Osteoblast (primary cell): ENCODE measurements around the gene PRSS8. TPM values are rescaled to one million over a fixed set of nuclear protein-coding genes. Genes with fewer than 3 reads are reported as not detected.

Experiments
- DNase-seq: peaks from one replicate; pipeline ENCODE4 v3.0.0; 2011; ENCODE audit warnings: low spot score, mixed read lengths; ENCODE audit not compliant: insufficient read length; ENCODE audit errors: missing footprints
- H2AFZ ChIP-seq: 2 replicates; pipeline ENCODE4 v1.6.0; 2011; ENCODE audit warnings: mild to moderate bottlenecking, low read length
- H3K27ac ChIP-seq: 2 replicates; pipeline ENCODE4 v1.5.1; 2011; ENCODE audit warnings: mild to moderate bottlenecking, low read depth, low read length, moderate library complexity
- H3K27me3 ChIP-seq: 2 replicates; pipeline ENCODE4 v1.6.0; 2012; ENCODE audit warnings: mild to moderate bottlenecking, control low read depth, inconsistent platforms, low read length, moderate library complexity; ENCODE audit not compliant: insufficient read depth
- H3K36me3 ChIP-seq: 2 replicates; pipeline ENCODE4 v1.5.1; 2011; ENCODE audit warnings: mild to moderate bottlenecking, low read length, control low read depth, moderate library complexity; ENCODE audit not compliant: insufficient read depth
- H3K4me1 ChIP-seq: 2 replicates; pipeline ENCODE4 v1.5.1; 2011; ENCODE audit warnings: mild to moderate bottlenecking, low read length, control low read depth, moderate library complexity; ENCODE audit not compliant: insufficient read depth
- H3K4me2 ChIP-seq: 2 replicates; pipeline ENCODE4 v1.6.0; 2011; ENCODE audit warnings: mild to moderate bottlenecking, low read length; ENCODE audit not compliant: insufficient read depth
- H3K4me3 ChIP-seq: fragments of 200-600 bp; sonication (generic); 3 replicates; pipeline ENCODE4 v1.5.1; 2012; ENCODE audit warnings: mild to moderate bottlenecking, low read length, inconsistent platforms; ENCODE audit not compliant: insufficient read depth
- H3K79me2 ChIP-seq: 2 replicates; pipeline ENCODE4 v1.6.0; 2012; ENCODE audit warnings: mild to moderate bottlenecking, low read length, control low read depth, inconsistent platforms; ENCODE audit not compliant: insufficient read depth
- H3K9me3 ChIP-seq: 2 replicates; pipeline ENCODE4 v1.5.1; 2011; ENCODE audit warnings: low read depth, low read length, control low read depth
- H4K20me1 ChIP-seq: 2 replicates; pipeline ENCODE4 v1.6.0; 2012; ENCODE audit warnings: mild to moderate bottlenecking, low read length, control low read depth; ENCODE audit not compliant: insufficient read depth
- CTCF ChIP-seq: IDR thresholded peaks from 2 replicates; pipeline ENCODE4 v1.5.1; 2011; ENCODE audit warnings: mild to moderate bottlenecking, low read depth, low read length, moderate library complexity; ENCODE audit errors: extremely low read depth
- total RNA-seq: library from RNA; depleted of rRNA; stranded (reverse); fragments of >200 nt; gene quantifications from 2 replicates; pipeline ENCODE4 v1.2.3, GENCODE V29; 2012

PRSS8 gene
- total RNA-seq, 1 donor, result not detected

GRCh38 chr16:31108035-31108793, 27.3 kb downstream of the PRSS8 start, which contains the start of gene BCKDK:
Gene BCKDK (plus strand): TSS chr16:31108386. CDS start chr16:31109224, 838 bp downstream.
- Histone ChIP-seq H3K4me3 (peak within 1 kb of the TSS; percentile 94), H2AFZ (peak within 1 kb of the TSS; percentile 79), H4K20me1 (peaks cover 3% of the 10 kb centered on the region), H3K36me3 (peaks cover 37% of the 10 kb centered on the region), H3K4me2 (peak within 1 kb of the TSS; percentile 73), H3K27ac (peak within 1 kb of the TSS; percentile 74), H3K27me3 (no peaks in the 10 kb centered on the region), H3K9me3 (no peaks in the 10 kb centered on the region), H3K79me2 (peaks cover 19% of the 10 kb centered on the region), H3K4me1 (peaks cover 15% of the 10 kb centered on the region)
- peak; percentile 100 for DNase-seq
- TF ChIP-seq CTCF, result no peak

GRCh38 chr16:31107465-31107867, 28.1 kb downstream of the PRSS8 start:
- H3K4me3 ChIP-seq, result no peak overlapping the region
- H3K36me3 ChIP-seq, result peaks cover 29% of the 10 kb centered on the region
- no peaks in the 10 kb centered on the region for H3K9me3 ChIP-seq
- H3K79me2 ChIP-seq, result peaks cover 19% of the 10 kb centered on the region
- H3K27ac ChIP-seq, result no peak overlapping the region
- peaks cover 3% of the 10 kb centered on the region for H4K20me1 ChIP-seq
- H3K4me2 ChIP-seq, result peak overlapping the region; percentile 73
- TF ChIP-seq CTCF, result no peak
- H3K27me3 ChIP-seq, result no peaks in the 10 kb centered on the region
- DNase-seq, result peak; percentile 50
- H2AFZ ChIP-seq, result peak overlapping the region; percentile 79
- H3K4me1 ChIP-seq, result peaks cover 15% of the 10 kb centered on the region

DNA sequence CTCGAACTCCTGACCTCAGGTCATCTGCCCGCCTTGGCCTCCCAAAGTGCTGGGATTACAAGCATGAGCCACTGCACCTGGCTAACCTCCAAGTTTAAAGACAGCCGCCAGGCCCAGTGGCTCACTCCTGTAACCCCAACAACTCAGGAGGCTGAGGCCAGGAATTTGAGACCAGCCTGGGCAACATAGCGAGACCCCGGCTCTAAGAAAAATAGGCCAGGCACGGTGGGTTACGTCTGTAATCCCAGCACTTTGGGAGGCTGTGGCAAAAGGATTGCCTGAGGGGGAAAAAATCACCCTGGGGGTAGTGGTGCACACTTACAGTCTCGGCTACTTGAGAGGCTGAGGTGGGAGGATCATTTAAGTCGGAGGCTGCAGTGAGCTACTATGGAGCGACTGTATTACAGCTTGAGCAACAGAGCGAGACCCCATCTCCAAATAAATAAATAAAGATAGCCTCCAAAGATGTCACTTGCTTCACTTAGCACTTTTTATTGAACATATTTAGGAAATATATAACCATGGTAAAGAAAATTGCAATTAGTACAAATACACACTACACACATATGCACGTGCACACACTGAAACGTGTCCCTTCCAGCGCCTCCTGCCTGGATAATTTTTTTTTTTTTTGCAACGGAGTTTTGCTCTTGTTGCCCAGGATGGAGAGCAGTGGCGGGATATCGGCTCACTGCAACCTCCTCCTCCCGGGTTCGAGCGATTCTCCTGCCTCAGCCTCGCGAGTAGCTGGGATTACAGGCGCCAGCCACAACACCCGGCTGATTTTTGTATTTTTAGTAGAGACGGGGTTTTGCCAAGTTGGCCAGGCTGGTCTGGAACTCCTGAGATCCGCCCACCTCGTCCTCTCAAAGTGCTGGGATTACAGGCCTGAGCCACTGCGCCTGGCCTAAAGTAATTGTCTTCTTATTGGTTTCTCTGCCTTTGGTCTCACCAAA, 28.7 kb downstream of the PRSS8 start:
- Histone ChIP-seq H4K20me1 (peaks cover 3% of the 10 kb centered on the region), H3K4me1 (peaks cover 15% of the 10 kb centered on the region), H3K27ac (no peak overlapping the region), H2AFZ (no peak overlapping the region), H3K79me2 (peaks cover 19% of the 10 kb centered on the region), H3K27me3 (no peaks in the 10 kb centered on the region), H3K9me3 (no peaks in the 10 kb centered on the region), H3K36me3 (peaks cover 24% of the 10 kb centered on the region), H3K4me3 (no peak overlapping the region), H3K4me2 (no peak overlapping the region)
- peak; percentile 76 for DNase-seq
- no peak for TF ChIP-seq CTCF
